Erythroblast (primary cell): ENCODE results near the gene ESPN.

Source experiments
- DNase-seq, 2 experiments: peaks; one replicate each; lab custom pipeline; 2025; lab: John Stamatoyannopoulos, UW
- GATA1 ChIP-seq: IDR thresholded peaks from 2 replicates; pipeline ENCODE4 v1.6.1; 2011; ENCODE audit warnings: low read depth, mild to moderate bottlenecking, control low read depth, low read length, moderate library complexity
- POLR2A ChIP-seq: IDR thresholded peaks from 2 replicates; pipeline ENCODE4 v1.6.1; 2011; ENCODE audit warnings: mild to moderate bottlenecking, low read length

ESPN gene

GRCh38 chr1:6497867-6498575 is 73.4 kb downstream of the ESPN start:
- no peak for DNase-seq
- no peak for TF ChIP-seq POLR2A
- TF ChIP-seq GATA1 = no peak

GRCh38 chr1:6498576-6499111 is 74.1 kb downstream of the ESPN start:
- DNase-seq = no peak
- TF ChIP-seq POLR2A (no peak), GATA1 (no peak)

GRCh38 chr1:6499296-6499695 is 74.7 kb downstream of the ESPN start:
- no peak for DNase-seq

GRCh38 chr1:6500544-6501278 is 76.1 kb downstream of the ESPN start:
- TF ChIP-seq GATA1 (no peak), POLR2A (no peak)

More at GRCh38 chr1:6499296-6499695, 74.7 kb downstream of the ESPN start:
- no peak for TF ChIP-seq GATA1
- TF ChIP-seq POLR2A = no peak

GRCh38 chr1:6501279-6501813 is 76.8 kb downstream of the ESPN start:
- no peak for DNase-seq

More at GRCh38 chr1:6500544-6501278, 76.1 kb downstream of the ESPN start:
- no peak for DNase-seq

GRCh38 chr1:6502000-6502891 is 77.7 kb downstream of the ESPN start:
- no peak for DNase-seq
- TF ChIP-seq GATA1 (no peak), POLR2A (no peak)

More at GRCh38 chr1:6501279-6501813, 76.8 kb downstream of the ESPN start:
- TF ChIP-seq GATA1 (no peak), POLR2A (no peak)

- no peak for TF ChIP-seq POLR2A
- no peak for TF ChIP-seq GATA1
Measured at GRCh38 chr1:6503884-6504602, 79.5 kb downstream of the ESPN start.

GRCh38 chr1:6504887-6505286 is 80.3 kb downstream of the ESPN start:
- TF ChIP-seq GATA1 (no peak), POLR2A (no peak)
- no peak for DNase-seq

More at GRCh38 chr1:6503884-6504602, 79.5 kb downstream of the ESPN start:
- no peak for DNase-seq

GRCh38 chr1:6505367-6506209 is 81.0 kb downstream of the ESPN start:
- no peak for DNase-seq
- TF ChIP-seq POLR2A (no peak), GATA1 (no peak)

- DNase-seq = no peak
- TF ChIP-seq POLR2A (no peak), GATA1 (no peak)
Measured at GRCh38 chr1:6506210-6507036, 81.8 kb downstream of the ESPN start.

GRCh38 chr1:6507037-6507428 is 82.5 kb downstream of the ESPN start:
- TF ChIP-seq GATA1 = no peak
- no peak for TF ChIP-seq POLR2A
- DNase-seq = no peak
